ENCODE measurements around the gene ATF1.

ATF1 gene

DNA sequence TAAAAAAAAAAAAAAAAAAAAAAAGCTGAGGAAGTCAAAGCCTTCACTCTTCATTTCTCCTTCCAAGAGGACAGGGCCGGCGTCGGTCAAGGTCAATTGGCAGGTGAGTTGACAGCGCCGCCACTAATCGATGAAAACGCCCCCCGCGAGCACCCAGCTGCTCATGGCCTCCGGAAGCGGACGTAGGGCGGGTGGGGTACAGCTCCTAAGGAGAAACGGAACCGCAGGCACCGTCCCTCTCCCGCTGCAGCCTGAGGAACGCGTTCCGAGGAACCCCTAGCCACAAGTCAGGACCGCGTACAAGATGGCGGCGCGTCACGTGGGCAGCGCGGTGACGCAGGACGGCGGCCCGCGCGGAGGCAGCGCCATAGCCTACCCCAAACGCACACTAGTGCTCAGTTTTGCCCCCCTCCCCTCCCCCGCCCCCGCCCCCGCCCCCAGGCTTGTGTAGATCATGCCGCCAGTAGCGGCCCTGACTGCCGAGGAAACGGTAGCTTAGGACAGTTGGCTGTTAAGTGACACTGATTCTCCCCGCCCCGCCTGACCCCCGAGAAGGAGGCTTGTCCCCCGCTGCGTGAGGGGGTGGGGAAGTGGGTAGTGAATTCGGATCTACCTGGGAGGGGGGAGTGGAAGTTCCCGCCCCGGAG is at the start of gene ATF1:
TSS of gene ATF1 (plus strand) at position 463 of the 647 bp plus-strand sequence. CDS start 16,045 bp downstream, outside the sequence.
- peak within 1 kb of the TSS; percentile 80 to 93 (median 85) for H3K4me3 ChIP-seq
- H3K27ac ChIP-seq: peak within 1 kb of the TSS; percentile 89 to 99 (median 95)

DNA sequence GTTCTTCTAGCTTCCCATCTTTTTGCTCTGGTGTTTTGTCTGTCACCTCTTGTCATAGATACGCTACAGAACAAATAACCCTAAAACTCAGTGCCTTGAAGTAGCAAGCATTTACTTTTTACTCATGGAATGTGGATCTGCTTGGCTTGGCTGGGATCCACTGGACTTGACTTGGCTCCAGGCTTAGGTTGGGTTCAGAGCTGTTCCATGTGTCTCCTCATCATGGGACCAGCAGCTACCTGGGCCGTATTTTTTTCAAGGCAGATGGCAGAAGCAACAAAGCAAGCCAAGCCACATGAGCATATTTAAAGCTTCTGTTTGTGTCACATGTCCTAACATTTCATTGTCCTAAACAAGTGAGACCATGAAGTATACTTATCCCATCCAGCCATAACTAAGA is 48.7 kb upstream of the ATF1 start:
- no peak overlapping the region for H3K27ac ChIP-seq
- H3K4me3 ChIP-seq: no peak overlapping the region

GRCh38 chr12:50718760-50719159 is 45.1 kb upstream of the ATF1 start:
- no peak overlapping the region for H3K27ac ChIP-seq
- H3K4me3 ChIP-seq: no peak overlapping the region

GRCh38 chr12:50720085-50720484 is 43.8 kb upstream of the ATF1 start:
- H3K4me3 ChIP-seq: no peak overlapping the region
- H3K27ac ChIP-seq: no peak overlapping the region

DNA sequence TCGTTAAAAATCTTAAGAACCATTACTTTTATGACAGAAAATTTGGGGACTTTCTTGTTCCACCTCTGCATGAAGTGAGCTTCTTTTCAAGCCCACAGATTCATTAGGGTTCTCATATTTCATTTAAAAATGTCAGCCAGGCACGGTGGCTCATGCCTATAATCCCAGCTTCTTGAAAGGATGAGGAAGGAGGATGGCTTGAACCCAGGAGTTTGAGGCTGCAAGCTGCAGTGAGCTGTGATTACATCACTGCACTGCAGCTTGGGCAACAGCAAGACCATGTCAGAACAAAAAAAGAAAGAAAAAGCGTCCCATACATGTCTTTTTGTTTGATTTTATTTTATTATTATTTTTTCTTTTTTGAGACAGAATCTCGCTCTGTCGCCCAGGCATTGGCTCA is 43.4 kb upstream of the ATF1 start:
- Histone ChIP-seq H3K27ac (no peak overlapping the region), H3K4me3 (no peak overlapping the region)

GRCh38 chr12:50723865-50724264 is 40.0 kb upstream of the ATF1 start:
- Histone ChIP-seq H3K4me3 (no peak overlapping the region), H3K27ac (no peak overlapping the region)

DNA sequence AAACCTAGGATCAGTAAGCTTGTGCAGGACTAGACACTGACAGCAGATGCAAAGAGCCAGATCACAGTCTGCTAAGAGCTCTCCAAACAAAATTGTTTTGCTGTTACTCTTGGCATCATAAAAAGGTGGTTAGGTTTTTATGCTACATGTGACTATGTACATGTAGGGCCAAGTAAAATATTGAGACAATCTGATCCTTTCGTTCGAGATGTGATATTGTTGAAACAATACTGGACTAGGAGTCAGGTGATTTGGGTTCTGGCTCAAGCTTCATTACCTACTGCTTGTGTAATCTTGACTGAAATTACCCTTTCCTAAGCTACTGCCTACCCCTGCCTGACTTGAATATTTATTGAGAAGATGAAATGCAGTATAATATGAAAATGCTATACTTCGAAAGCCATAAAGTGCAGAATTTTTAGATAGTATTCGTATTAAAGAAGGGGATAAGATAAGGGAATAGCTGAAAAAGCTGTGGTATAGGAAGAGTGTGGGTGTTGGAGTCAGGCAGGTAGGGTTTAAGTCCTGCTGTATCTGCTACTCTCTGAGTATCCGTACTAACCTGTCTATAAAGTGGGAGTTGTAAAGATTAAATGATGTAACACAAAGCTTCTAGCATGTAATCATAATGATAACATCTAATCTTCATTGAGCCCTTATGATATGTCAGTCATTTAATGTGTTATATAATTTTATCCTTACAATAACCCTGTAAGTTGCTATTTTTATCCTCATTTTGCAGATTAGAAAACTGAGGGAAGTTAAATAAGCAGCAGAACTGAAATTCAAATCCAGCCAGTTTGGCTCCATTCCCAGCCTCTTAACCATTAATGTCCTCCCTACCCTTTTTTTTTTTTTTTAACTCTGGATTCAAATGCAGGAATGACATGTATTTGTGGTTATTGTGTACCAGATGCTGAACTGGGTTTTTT is 38.6 kb upstream of the ATF1 start:
- Histone ChIP-seq H3K27ac (peak overlapping the region in 1 of 21 experiments; percentile 5), H3K4me3 (no peak overlapping the region)

DNA sequence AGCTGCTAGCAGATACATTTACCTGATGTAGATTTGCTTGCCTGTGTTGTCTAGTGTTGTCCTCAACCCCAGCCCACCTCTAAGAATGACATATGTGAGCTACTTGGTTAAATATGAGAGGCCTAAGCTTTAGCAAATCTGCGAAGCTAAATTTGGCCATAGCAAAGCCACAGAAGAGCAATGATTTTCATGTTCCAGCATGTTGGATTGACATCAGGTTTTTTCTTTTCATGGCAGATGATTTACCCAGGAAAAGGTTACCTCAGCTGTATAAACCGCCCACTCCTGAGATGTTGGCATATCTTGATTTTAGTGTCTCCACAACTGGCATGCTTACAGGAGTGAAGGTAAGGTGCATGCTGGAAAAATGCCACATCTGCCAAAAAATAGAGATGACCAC is 36.4 kb upstream of the ATF1 start:
- H3K4me3 ChIP-seq: no peak overlapping the region
- H3K27ac ChIP-seq: no peak overlapping the region

GRCh38 chr12:50728417-50728816 is 35.5 kb upstream of the ATF1 start:
- Histone ChIP-seq H3K4me3 (no peak overlapping the region), H3K27ac (no peak overlapping the region)

DNA sequence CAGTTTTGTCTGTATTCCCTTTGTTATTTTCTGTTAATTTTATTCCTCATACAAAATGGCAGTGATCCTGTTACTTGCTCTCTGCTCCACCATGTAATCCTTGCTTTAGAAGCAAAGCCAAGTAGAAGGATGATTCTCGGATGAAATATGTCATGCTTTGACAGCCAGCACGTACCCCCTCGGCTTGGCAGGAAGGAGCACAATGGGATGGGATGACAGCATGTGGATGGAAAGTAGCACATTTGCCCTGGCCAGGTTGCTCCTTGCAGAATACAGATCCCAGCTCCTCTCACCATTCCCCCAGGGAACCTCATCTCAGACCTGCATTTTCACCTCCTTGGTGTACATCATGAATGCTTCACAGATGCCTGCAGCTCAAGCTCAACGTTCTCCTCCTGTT is 35.1 kb upstream of the ATF1 start:
- Histone ChIP-seq H3K4me3 (no peak overlapping the region), H3K27ac (no peak overlapping the region)

DNA sequence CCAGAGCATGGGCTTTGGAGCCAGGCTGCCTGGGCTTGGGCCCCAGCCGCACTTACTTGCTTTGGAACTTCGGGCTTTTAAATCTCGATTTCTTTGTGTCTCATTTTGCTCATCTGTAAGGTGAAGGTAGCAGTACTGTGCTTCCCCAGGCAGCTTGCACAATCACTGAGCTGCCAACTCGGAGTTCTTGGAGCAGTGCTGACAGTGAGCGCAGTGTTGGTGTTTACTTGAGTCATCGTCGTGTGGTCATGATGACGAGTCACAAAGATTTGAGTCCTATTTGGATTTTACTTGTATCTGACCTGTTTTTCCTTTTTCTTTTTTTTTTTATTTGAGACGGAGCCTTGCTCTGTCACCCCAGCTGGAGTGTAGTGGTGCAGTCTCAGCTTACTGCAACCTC is 31.3 kb upstream of the ATF1 start:
- Histone ChIP-seq H3K4me3 (no peak overlapping the region), H3K27ac (no peak overlapping the region)

- Histone ChIP-seq H3K4me3 (no peak overlapping the region), H3K27ac (no peak overlapping the region)
Observed at GRCh38 chr12:50733706-50734105, 30.2 kb upstream of the ATF1 start.

GRCh38 chr12:50734409-50735263 is 29.3 kb upstream of the ATF1 start:
- Histone ChIP-seq H3K27ac (no peak overlapping the region), H3K4me3 (no peak overlapping the region)

- no peak overlapping the region for H3K4me3 ChIP-seq
- H3K27ac ChIP-seq: no peak overlapping the region
Observed at GRCh38 chr12:50739611-50740010, 24.3 kb upstream of the ATF1 start.

- H3K4me3 ChIP-seq: no peak overlapping the region
- H3K27ac ChIP-seq: no peak overlapping the region
Observed at GRCh38 chr12:50740307-50740706, 23.6 kb upstream of the ATF1 start.

DNA sequence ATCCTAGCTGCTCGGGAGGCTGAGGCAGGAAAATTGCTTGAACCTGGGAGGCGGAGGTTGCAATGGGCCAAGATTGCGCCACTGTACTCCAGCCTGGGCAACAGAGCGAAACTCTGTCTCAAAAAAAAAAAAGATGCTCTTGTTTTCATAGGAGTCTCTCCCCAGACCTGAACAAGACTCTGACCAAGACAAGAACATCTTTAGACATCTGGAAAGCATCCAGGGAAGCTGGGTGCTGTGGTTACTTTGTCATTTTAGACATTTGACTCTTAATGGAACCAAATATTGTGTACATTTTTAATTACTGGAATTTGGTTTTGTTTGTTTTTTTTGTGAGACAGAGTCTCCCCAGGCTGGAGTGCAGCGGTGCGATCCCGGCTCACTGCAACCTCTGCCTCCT is 21.1 kb upstream of the ATF1 start:
- H3K4me3 ChIP-seq: no peak overlapping the region
- H3K27ac ChIP-seq: no peak overlapping the region

DNA sequence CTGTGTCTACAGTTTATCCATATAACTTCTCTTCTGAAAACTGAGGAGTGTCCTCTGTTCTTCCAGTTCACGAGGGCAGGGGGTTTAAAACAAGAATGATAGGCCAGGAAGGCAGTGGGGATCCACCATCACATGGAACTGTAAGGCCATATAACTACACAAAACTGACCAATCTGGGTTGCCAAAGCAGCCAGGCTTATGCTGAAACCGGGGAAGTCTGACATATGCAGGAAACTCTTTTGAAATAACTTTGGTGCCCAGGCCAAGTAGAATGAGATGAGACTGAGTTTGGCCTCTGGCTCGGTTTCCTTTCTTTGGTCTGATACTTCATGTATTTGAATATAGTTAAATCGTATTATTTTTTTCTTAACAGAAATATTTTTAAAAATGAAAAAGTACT is 18.0 kb upstream of the ATF1 start:
- H3K4me3 ChIP-seq: no peak overlapping the region
- no peak overlapping the region for H3K27ac ChIP-seq

DNA sequence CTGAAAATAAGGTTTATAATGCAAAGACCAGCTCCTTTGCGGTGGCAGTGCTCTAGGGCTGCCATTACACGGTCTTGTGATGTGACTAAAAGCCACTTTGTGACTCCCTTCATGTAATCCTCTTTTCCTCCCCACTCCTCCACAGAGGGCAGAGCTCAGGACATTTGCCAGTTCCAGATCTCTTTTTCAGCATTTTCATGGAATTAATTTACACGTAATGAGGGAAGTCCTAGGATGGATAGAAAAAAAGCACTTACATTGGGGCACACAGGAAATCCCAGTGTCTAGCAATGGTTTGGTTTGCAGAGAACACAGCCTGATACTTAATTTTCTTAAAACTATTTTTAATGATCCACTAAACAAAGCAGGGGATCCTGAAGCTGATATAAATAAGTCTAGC is 17.5 kb upstream of the ATF1 start:
- Histone ChIP-seq H3K27ac (no peak overlapping the region), H3K4me3 (no peak overlapping the region)

DNA sequence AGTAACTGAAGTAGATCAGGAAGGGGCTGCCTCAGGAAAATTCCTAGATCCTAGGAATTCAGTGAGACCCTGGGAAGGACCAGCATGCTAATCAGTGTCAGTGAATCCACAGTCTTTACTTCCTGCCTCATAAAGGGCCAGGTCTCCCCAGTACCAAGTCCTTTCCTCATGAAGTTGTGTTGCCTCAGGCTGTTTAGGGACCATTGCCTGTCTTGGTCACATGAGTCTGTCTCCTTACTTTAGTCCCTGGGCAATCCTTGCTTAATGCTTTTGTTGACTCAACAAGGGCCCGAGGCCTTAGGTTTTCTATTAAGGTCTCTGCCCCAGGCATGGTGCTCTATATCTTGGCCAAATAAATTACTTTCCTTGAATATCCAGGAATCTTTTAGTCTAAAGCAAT is 16.1 kb upstream of the ATF1 start:
- no peak overlapping the region for H3K4me3 ChIP-seq
- no peak overlapping the region for H3K27ac ChIP-seq

DNA sequence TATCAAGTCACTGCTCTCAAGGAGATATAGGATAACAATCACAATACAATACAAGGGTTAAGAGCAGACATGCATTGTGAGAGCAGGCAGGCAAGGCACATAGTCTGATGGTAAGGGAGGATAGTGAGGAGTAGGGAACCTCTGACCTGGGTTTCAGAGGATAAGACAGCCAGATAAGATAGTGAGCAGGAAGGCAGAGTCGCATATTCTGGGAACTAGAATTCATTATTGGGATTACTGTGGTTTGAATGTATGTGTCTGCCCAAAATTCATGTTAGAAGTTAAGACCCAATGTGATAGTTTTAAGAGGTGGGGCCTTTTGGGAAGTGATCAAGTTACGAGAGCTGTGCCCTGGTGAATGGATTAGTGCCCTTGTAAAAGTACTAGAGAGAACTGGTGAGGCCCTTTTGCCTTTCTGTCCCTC is 14.4 kb upstream of the ATF1 start:
- no peak overlapping the region for H3K27ac ChIP-seq
- no peak overlapping the region for H3K4me3 ChIP-seq

All from skin epidermis (tissue), 12 donors.